ENCODE data around the gene ABCD2.

DNA sequence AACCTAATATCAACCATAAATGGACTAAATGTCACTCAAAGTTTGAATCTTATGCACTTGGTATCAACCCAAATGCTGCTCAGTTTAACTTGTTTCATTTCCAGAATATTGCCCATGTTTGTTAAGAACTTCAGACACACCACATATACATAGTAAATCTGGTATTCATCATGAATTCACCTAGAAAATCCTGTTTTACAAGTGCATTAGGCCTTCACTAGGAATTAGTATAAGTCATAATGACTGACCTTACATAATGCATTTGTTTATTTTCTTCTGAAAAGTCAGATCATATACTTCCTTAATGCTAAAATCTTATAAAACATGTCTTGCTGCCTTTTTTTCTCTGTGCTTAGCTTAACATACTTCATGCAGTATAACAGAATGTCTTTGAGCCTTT lies 66.1 kb downstream of the ABCD2 start:
- TF ChIP-seq ZFP3 (tag by site-specific recombination; IDR thresholded peaks at IDR 0.05; ENCODE audit: low read depth) (no peak), ZBTB21 (tag by site-specific recombination; IDR thresholded peaks at IDR 0.05) (no peak), ZNF654 (tag by site-specific recombination; IDR thresholded peaks at IDR 0.05; ENCODE audit: low read depth) (no peak), ZNF404 (tag by site-specific recombination; IDR thresholded peaks at IDR 0.05) (no peak), ZNF488 (tag by site-specific recombination; IDR thresholded peaks at IDR 0.05) (no peak), ZNF501 (tag by site-specific recombination; IDR thresholded peaks at IDR 0.05) (no peak), IKZF3 (tag by site-specific recombination; IDR thresholded peaks at IDR 0.05) (no peak), ZNF292 (tag by site-specific recombination; IDR thresholded peaks at IDR 0.05; ENCODE audit: borderline replicate concordance, low read depth) (no peak)
- TF ChIP-seq, protein P1, sequence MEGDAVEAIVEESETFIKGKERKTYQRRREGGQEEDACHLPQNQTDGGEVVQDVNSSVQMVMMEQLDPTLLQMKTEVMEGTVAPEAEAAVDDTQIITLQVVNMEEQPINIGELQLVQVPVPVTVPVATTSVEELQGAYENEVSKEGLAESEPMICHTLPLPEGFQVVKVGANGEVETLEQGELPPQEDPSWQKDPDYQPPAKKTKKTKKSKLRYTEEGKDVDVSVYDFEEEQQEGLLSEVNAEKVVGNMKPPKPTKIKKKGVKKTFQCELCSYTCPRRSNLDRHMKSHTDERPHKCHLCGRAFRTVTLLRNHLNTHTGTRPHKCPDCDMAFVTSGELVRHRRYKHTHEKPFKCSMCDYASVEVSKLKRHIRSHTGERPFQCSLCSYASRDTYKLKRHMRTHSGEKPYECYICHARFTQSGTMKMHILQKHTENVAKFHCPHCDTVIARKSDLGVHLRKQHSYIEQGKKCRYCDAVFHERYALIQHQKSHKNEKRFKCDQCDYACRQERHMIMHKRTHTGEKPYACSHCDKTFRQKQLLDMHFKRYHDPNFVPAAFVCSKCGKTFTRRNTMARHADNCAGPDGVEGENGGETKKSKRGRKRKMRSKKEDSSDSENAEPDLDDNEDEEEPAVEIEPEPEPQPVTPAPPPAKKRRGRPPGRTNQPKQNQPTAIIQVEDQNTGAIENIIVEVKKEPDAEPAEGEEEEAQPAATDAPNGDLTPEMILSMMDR (tag by site-specific recombination; IDR thresholded peaks at IDR 0.05): no peak
- TF ChIP-seq, protein P2, sequence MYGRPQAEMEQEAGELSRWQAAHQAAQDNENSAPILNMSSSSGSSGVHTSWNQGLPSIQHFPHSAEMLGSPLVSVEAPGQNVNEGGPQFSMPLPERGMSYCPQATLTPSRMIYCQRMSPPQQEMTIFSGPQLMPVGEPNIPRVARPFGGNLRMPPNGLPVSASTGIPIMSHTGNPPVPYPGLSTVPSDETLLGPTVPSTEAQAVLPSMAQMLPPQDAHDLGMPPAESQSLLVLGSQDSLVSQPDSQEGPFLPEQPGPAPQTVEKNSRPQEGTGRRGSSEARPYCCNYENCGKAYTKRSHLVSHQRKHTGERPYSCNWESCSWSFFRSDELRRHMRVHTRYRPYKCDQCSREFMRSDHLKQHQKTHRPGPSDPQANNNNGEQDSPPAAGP (tag by site-specific recombination; IDR thresholded peaks at IDR 0.05): no peak
